ENCODE measurements around the gene NPR2.

DNA sequence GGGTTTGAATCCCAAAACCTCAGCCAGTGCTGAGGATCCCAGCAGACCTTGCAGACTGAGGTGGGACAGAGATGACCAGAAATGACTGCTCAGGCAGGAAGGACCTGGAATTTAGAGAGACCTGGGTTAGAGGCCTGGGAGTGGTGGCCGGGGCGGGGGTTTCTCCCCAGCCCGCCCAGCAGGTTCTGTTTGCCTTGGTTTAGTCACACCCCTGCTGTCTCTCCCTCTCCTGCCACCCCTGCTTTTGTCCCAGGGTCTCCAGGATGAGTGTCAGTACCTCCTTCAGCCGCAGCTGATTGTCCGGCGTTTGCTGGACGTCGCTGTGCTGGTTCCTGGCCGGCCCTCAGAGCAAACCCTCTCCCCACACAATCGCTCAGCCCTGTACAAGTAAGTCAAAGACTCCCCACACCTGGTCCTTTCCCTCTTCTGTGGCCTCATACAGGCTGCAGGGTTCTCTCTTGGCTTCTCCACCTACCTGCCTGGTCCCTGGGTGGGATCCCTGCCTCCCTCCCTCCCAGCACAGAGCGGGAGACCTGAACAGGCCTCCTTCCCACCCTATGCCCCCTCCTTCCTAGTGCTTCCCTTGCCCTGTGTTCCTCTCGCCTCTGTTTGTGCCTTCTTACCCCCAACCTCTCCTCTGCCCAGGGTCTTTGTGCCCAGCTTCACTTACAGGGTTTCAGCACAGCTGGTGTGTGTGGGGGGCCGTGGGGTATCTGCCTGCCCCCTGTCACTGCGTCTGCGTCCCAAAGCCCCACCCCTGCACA lies 49.7 kb downstream of the NPR2 start:
- TF ChIP-seq, protein P1, sequence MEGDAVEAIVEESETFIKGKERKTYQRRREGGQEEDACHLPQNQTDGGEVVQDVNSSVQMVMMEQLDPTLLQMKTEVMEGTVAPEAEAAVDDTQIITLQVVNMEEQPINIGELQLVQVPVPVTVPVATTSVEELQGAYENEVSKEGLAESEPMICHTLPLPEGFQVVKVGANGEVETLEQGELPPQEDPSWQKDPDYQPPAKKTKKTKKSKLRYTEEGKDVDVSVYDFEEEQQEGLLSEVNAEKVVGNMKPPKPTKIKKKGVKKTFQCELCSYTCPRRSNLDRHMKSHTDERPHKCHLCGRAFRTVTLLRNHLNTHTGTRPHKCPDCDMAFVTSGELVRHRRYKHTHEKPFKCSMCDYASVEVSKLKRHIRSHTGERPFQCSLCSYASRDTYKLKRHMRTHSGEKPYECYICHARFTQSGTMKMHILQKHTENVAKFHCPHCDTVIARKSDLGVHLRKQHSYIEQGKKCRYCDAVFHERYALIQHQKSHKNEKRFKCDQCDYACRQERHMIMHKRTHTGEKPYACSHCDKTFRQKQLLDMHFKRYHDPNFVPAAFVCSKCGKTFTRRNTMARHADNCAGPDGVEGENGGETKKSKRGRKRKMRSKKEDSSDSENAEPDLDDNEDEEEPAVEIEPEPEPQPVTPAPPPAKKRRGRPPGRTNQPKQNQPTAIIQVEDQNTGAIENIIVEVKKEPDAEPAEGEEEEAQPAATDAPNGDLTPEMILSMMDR (conservative IDR thresholded peaks at IDR 0.05; ENCODE audit: low read length): no peak
- TF ChIP-seq EZH2phosphoT487 (IDR thresholded peaks at IDR 0.05; ENCODE audit: borderline replicate concordance, low read depth, low read length): no peak
